HG03342 (cell line): ENCODE data around the gene NPIPA8.
"Not testable (repeated sequence)": the region's sequence is repeated elsewhere in the genome, so short reads cannot be mapped to it uniquely, and the experiment has no call there.

ENCODE experiments used
- ATAC-seq: cut with Tn5 transposase; IDR thresholded peaks from one replicate; pipeline ENCODE4 v1.9.1; 2021; ENCODE audit warnings: mild to moderate bottlenecking, moderate library complexity; ENCODE audit not compliant: unreplicated experiment

Gene NPIPA8

DNA sequence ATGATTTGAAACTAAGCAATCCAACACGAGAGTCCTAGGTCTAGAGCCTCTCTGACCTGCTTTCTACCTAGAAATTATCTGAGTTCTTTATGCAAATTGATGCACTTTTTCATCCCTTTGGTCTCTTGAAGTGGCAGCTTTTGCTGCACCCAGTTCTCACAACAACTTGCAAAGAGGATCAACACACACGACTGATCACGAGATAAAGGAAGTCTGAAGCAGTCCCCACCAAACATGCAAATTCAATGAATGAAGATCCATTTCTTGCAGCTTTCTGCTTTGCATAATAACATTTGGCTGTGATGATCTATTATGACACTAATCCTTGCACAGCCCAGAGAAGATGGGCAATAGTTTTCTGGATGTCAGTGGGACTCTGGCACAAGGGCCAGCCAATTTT lies 56.2 kb downstream of the NPIPA8 start:
- ATAC-seq = not testable (repeated sequence)

DNA sequence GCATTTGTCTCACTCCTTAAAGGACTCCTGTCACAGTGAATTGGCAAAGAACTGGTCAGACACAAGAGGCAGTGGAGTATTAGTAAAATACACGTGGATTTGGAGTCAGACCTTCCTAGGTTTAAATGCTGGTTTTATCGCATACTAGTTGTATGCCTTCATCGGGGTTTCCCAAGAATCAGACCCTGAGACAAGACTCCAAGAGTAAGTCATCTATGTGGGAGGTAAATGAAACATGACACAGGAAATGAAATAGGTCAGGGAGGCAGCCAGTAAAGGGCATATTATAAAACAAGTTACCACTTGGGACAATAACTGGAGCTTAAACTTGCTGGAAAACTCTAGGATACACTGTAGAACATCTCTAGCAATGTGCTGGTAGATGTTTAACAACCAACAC lies 59.8 kb downstream of the NPIPA8 start:
- not testable (repeated sequence) for ATAC-seq

DNA sequence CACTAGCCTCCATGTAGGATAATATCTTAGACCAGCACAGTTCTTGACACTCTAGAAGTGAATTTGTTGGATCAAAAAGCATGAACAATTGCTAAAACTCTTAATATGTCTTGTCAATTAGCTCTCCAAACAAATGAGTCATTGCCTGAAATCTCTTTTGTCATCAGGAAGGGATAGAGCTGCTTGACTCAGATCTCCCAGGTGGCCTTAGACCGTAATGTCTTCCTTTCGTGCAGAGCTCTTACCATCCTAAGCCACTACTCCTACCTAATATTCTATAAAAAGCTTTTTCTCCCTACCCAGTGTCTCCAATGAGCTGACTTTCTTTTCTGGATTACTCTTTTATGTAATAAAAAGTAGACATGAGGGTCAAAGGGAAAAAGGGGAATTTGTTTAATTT lies 66.4 kb downstream of the NPIPA8 start:
- not testable (repeated sequence) for ATAC-seq
